Hematopoietic multipotent progenitor cell treated with erythropoietin and hydrocortisone succinate and interleukin-3 and kit ligand, for 15 days (in vitro differentiated cells): Measurements from ENCODE around the gene LRRFIP1.
"Not testable (repeated sequence)": the region's sequence is repeated elsewhere in the genome, so short reads cannot be mapped to it uniquely, and the experiment has no call there.

Experiments
- DNase-seq: peaks from one replicate; pipeline ENCODE4 v3.0.0-alpha.2; 2015; ENCODE audit warnings: low spot score

Gene LRRFIP1

DNA sequence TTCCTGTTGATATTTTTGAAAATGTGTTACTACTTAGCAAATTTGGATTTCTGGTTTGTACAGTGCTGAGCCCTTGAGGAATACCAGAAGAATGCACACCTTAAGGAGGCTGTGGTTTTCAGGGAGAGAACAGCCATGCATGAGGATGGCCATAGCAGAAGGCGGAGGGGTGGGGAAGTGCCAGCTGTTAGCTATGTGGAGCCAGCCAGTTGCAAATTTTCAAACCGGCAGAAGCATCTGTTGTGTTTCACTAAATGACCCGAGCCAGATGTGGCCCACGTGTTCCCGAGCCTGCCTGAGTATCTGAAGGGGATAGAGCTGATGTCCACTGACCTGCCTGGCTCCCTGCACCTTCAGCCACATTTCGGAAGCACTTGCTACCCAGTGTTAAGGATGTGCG lies 154.8 kb downstream of the LRRFIP1 start:
- DNase-seq, result no peak

DNA sequence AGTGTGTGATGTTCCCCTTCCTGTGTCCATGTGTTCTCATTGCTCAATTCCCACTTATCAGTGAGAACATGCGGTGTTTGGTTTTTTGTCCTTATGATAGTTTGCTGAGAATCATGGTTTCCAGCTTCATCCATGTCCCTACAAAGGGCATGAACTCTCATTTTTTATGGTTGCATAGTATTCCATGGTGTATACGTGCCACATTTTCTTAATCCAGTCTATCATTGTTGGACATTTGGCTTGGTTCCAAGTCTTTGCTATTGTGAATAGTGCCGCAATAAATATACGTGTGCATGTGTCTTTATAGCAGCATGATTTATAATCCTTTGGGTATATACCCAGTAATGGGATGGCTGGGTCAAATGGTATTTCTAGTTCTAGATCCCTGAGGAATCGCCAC lies 156.3 kb downstream of the LRRFIP1 start:
- DNase-seq, result not testable (repeated sequence)

DNA sequence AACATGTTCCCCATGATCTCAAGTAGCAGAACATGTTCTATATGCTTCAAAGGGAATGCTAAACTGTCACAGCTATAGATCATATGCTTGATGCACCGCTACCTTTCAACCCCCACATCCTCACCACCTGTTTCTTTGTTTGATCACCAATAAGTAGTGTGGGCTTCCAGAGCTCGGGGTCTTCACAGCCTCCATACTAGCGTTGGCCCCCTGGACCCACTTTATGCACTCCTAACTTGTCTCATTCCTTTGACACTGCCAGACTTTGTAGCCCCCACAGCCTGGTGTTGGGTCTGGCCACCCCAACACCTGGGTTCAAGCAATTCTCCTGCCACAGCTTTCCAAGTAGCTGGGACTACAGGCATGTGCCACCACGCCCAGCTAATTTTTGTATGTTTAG lies 159.5 kb downstream of the LRRFIP1 start:
- DNase-seq, result no peak

DNA sequence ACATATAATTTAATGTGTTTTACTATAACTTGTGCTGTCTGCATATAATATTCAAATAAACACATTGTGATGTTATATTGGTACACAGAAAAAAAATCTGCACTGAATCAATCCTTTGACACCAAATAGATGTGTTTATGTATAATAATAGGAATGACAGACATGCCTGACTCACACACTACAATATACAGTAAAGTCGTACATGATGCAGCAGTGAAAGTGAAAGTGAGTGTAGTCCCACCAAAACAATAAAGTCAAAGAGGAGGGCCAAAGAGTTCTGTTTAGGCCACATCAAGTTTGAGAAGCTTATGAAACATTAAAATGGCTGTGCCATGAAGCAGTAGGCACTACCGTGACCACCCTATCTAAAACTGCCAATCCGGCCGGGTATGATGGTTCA lies 163.0 kb downstream of the LRRFIP1 start:
- no peak for DNase-seq

DNA sequence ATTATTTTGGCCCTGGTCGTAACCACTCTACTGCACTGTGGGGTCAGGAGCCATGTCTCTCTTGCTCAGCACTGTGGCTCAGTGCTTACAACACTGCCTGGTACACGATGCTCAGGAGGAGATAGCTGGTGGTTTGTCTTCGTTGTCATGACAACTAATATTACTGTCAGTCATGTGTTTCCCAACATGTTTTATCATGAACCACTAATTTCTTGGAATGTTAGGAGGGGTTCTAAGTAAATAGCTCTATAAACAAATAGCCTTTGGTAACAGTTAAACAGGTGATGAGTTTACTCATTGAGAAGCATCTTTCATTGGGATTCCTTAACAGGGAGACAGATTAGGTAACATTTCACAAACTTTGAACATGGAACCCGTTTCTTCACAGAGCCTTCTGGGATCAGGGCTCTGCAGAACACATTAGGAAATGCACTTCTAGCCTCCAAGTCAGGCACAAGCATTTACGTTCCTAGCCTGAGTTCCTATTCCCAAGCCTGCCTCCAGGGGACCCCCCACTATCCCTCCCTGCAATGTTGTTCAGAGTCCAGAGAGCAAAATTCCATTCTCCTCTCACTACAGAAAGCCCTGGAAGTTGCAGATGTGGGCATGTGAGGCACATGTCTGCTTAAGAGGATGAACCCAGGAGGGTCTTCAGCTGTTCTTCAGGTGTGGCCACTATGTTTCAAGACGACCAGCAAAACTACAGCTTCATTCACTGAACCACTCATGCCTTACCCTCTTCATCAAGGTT lies 164.8 kb downstream of the LRRFIP1 start:
- no peak for DNase-seq

DNA sequence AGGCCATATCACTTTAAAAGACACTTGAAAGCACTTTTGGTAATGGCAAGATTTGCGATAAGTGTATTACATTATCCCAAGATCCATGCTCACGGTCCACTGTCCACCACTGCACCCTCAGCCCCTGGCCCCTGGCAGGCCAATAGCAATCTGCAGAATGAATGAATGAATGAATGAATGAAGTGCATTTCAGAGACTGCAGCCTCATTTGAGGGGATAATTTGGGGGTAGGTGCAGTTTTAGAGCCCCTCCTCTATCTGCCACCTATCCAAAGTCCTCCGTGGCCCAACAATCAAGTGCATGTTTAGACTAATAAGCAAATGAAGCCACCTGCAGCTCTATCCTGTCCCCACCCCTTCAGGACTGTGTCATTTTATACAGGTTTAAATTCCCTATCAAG lies 169.9 kb downstream of the LRRFIP1 start:
- DNase-seq, result no peak

DNA sequence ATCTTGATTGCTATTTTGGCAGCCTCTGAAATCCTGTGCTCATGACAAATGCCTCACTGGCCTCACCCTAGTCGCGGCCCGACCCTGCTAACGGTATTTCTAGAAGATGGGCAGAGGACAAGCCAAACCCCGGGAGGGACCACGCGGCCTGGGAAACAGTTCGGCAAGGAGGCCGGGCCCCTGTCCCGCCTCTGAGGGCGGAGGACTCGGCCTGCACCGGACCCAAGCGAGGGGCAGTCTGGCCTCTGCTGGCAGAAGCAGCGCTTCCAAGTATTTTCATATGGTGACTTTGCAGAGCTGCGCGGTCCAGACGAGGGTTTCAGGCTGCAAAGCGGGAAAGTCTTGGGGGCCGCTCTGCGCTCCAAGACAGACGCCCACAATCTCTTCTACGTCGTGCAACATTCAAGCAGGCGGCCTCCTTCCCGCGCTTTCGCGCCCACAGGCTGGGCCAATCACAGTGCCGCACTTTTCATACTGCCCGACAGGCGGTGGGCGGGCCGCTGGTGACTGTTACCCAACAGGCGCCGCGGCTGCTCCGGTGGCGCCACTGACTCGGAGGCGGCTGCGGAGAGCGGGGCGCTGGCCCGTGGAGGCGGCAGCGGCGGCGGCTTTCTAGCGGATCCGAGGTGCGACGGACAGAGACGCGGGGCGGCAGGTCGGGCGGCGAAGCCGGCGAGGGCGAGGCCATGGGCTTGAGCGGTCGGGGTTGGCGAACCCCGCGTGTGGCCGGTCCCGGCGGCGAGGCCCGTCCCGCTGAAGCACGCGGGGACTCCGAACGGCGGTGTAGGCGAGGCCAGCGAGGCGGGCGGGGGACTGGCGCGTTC lies 171.1 kb downstream of the LRRFIP1 start, which contains the start of gene RBM44:
TSS of gene RBM44 (plus strand) at position 544 of the 824 bp plus-strand sequence. CDS start 14,831 bp downstream, outside the sequence.
- no peak for DNase-seq

DNA sequence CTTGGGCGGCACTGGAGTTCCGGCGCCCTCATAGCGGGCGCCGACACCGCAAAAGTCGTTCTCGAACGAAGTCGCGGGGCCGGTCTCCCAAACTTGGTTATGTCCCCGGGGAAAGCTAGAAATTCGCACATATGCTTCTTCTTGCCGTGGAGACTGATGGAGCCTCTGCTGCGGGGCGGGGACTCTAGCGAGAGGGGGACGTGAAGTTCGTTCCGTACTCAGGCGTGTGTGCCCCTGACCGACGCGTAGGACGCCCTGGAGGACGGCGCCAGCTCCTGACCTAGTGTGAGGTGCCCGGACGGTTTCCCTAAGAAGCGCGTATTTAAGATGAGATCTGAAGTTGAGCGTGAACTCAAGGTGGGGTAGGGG lies 171.7 kb downstream of the LRRFIP1 start:
- DNase-seq, result no peak

DNA sequence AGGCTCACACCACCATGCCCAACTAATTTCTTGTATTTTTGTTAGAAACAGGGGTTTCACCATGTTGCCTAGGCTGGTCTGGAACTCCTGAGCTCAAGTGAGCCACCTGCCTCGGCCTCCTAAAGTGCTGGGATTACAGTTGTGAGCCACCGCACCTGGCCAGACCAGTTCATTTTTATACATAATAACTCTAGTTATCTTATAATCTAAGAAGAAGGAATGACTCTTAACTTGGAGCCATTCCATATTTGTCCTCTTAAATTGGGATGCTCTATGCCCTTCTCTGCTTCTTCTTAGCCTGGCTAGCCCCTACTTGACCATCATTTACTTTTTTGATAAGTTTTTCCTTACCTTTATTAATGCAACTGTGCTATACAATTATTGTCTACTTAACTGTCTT lies 174.1 kb downstream of the LRRFIP1 start:
- no peak for DNase-seq

DNA sequence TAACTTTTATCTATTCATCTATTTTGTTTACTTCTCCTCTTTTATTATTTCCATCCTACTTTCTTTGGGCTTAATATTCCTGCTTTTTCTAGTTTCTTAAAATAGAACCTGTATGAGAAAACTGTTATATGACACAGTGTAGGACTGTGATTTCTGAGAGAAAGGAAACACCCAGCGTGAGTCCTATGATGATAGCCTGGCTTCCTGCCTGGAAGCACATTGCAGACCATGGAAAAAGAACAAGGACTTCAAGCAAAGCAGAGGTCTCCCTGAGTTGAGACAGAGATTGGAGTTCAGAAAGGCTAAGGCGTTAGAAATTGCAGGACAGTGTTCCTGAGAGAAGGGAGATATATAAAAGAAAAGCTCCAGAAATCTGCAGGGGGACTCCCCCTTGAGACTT lies 178.9 kb downstream of the LRRFIP1 start:
- no peak for DNase-seq

DNA sequence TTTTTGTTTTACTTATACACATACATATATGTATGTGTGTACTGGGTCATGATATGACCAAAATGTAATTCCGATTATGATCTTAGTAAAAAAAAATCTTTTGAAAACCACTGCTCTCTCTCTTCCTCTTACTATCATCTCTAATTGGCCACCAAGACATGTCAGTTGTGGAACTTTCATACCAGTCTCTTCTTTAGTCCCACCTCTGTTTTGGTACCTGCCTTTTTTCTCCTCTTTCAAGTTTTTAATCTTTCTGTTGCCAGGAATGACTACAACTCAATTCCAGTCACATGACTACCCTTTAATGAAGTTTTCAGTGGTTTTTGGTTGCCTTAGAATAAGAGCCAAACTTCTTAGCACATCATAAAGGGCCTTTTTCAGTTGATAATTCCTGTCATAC lies 188.2 kb downstream of the LRRFIP1 start:
- DNase-seq, result no peak

DNA sequence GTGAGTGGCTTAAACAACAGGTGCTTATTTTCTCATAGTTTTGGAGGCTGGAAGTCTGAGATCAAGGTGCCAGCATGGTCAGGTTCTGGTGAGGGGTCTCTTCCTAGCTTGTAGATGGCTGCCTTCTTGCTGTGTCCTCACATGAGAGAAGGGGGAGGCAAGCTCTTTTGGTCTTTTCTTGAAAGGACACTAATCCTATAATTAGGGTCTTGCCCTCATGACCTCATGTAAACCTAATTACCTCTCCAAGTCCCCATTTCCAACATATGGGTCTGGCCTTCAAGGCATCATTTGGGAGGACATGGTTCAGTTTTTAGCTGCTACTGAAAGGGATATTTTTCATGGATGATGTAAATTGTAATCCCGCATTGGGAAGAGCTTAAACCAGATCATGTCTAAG lies 189.1 kb downstream of the LRRFIP1 start:
- no peak for DNase-seq

DNA sequence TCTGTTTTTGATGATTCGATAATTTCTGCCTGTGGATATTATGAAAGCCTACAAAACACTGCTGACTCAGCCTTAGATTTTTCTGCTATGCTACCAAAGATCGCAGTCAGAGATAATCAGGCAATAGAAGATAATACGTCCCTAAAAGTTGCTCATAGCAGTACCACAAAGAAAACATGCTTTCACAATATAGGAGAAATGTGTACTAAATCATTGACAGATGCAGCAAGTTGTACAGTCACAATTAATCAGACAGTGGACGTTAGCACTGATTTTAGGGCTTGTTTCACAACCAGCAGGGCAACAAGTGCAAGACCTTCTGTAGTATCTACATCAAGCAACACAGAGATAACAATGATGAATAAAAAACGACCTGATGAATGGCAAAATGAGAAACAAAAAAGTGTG lies 190.7 kb downstream of the LRRFIP1 start:
- DNase-seq, result no peak

DNA sequence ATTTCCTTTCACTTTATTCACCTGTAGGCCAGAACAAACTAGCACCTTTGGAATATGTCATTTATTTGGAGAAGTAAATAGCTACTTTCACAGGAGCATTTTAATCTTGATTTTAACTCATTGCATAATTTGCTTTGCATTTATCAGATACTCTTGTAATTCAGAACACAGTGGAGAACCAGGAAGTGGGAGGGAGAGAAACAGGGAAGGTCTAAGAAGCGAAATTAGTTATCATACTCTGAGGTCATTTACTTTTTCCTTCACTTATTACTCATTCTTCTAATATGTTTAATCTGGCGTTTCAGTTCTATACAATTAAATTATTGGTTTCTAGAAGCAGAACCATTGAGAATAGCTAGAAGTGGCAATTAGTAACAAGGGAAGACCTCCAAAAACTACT lies 191.8 kb downstream of the LRRFIP1 start:
- DNase-seq, result no peak

DNA sequence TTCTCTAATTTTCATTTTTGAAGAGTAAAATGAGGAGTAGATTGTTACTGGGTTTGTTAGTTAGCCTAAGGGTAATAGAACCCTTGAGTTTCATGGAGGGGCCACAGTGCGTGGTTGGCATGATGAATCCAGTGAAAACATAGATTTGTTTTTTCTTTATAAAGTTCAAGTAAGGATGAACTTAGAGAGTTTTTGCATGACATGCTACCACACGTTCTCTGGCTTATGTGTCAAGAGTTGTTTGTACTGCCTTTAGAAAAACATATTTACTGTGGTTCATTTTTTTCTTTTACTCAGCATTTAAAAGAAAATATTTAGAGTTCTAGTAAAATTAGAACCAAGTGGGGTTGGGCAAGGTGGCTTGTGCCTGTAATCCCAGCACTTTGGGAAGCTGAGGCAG lies 193.0 kb downstream of the LRRFIP1 start:
- DNase-seq, result no peak

DNA sequence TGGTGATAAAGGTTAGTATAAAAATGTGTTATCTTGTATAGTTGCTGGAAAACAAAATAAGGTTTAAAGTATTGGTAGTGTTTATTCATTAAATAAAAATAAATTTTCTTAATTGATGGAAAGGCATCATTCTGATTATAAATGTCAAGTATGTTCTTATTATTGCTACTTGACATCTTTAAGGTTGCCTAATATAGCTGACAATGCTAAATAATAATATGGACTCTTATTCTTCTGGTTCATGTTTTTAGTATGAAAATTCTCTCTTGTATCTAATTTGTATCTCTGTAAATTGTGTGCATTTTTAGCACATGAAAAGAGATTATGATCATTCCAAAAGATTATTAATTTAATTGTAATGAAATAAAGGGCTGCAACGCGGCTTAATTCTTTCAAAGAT lies 196.2 kb downstream of the LRRFIP1 start:
- DNase-seq, result no peak

DNA sequence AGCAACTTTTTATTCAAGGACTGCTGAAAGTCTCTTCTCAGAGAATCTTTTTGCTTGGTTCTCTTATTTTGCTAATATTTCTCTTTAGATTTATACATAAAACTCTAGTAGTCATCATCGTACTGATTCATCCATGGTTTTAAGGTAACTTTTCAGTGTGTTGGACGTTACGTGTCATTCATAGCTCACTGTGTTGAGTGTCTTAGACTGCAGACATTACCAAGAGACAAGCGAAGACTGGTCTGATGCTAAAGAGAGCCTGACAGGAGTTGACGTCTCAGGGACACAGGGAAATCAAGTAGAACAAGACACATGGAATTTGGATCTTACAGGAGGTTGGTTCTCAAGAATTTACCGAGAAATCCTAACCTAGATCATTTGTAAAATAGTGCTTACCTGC lies 196.7 kb downstream of the LRRFIP1 start:
- no peak for DNase-seq

DNA sequence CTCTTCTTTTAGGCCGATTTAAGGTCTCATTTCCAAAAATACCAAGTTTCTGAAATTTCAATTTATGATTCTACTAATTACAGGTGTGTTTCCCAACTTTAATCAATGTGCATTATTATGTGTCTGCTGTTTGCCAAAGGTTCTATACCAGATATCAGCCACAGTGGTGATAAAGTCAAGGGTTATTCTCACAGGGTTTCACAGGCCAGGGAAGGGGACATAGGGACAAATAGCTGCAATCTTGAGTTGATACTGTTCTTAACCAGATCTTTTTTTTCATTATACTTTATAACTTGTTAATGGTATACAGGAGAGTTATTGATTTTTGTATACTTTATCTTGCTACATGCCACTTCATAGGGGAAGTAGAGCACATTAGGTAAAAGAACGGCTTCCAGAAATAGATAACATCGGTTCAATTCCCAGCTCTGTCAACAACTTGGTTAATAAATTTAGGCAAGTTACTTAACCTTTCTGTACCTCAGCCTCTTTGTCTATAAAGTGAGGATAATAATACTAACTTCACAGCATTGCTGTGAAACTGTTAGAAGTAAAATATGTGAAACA lies 200.1 kb downstream of the LRRFIP1 start:
- DNase-seq, result no peak
